Upper lobe of right lung (tissue), 1 donor: ENCODE measurements around the gene KRTAP9-8. TPM values are rescaled to one million over a fixed set of nuclear protein-coding genes. Genes with fewer than 3 reads are reported as not detected.
"Not testable (repeated sequence)": the region's sequence is repeated elsewhere in the genome, so short reads cannot be mapped to it uniquely, and the experiment has no call there.

Experiments
- ATAC-seq: fragments of 200-7000 bp; cut with Tn5 transposase; one replicate; pipeline ENCODE4 v1.9.1; 2020; ENCODE audit warnings: mild to moderate bottlenecking, moderate library complexity
- DNase-seq: peaks from one replicate; pipeline ENCODE4 v3.0.0-alpha.2; 2020
- H3K27ac ChIP-seq: fragments of 200-600 bp; one replicate; pipeline ENCODE4 v1.8.0; 2022
- H3K27me3 ChIP-seq: fragments of 200-600 bp; one replicate; pipeline ENCODE4 v1.8.0; 2022; ENCODE audit warnings: mild to moderate bottlenecking
- H3K36me3 ChIP-seq: fragments of 200-600 bp; one replicate; pipeline ENCODE4 v1.8.0; 2022
- H3K4me1 ChIP-seq: fragments of 200-600 bp; one replicate; pipeline ENCODE4 v1.8.0; 2022
- H3K4me3 ChIP-seq: fragments of 200-600 bp; one replicate; pipeline ENCODE4 v1.8.0; 2022; ENCODE audit warnings: mild to moderate bottlenecking
- H3K9me3 ChIP-seq: fragments of 200-600 bp; one replicate; pipeline ENCODE4 v1.8.0; 2022
- intact Hi-C: fragments of 100-400 bp; cut with DNase I; formaldehyde crosslinking; loops from one replicate; pipeline ENCODE4 v1.11.0; 2022
- total RNA-seq: library from RNA; stranded (reverse); fragmentation: NEBNext Ultra II Directional; extraction: Animal tissue kit (Norgen Biotek cat#: 25700); gene quantifications from one replicate; pipeline ENCODE4 v1.2.1, GENCODE V29; 2021
- TF ChIP-seq, protein P1 (sequence below): fragments of 200-600 bp; IDR thresholded peaks from one replicate; pipeline ENCODE4 v1.8.0; 2022; ENCODE audit warnings: antibody characterized with exemption
- donor health status: DM: no; HTN: yes; CAD: no; lungs with severe emphysema.

The KRTAP9-8 gene
- total RNA-seq, 1 donor from 2014 or later: not detected

DNA sequence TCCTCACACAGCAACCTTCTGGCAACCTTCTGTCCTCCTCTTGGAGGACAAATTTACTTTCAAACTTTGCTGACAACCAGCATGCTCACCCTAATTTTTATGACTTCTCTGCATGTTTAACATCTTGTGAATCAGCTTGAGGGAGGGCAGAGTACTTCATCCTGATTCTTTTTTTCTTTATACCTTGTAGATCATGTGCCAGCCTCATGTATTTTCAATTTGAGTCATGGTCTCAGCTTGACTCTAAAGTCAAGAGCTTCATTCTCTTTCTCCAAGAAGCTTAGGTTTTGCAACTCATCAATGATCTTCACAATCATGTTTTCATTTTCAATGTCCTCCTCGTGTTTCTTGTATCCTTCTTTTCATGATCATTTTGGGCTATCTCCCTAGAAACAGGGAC, 34.1 kb downstream of the KRTAP9-8 start:
- H3K36me3 ChIP-seq: no peaks in the 10 kb centered on the region
- H3K4me1 ChIP-seq: no peaks in the 10 kb centered on the region
- TF ChIP-seq, protein P1, sequence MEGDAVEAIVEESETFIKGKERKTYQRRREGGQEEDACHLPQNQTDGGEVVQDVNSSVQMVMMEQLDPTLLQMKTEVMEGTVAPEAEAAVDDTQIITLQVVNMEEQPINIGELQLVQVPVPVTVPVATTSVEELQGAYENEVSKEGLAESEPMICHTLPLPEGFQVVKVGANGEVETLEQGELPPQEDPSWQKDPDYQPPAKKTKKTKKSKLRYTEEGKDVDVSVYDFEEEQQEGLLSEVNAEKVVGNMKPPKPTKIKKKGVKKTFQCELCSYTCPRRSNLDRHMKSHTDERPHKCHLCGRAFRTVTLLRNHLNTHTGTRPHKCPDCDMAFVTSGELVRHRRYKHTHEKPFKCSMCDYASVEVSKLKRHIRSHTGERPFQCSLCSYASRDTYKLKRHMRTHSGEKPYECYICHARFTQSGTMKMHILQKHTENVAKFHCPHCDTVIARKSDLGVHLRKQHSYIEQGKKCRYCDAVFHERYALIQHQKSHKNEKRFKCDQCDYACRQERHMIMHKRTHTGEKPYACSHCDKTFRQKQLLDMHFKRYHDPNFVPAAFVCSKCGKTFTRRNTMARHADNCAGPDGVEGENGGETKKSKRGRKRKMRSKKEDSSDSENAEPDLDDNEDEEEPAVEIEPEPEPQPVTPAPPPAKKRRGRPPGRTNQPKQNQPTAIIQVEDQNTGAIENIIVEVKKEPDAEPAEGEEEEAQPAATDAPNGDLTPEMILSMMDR: no peak
- H3K4me3 ChIP-seq: no peak overlapping the region
- ATAC-seq: no peak
- H3K27me3 ChIP-seq: no peaks in the 10 kb centered on the region
- no peak for DNase-seq
- H3K9me3 ChIP-seq: no peaks in the 10 kb centered on the region
- no peak overlapping the region for H3K27ac ChIP-seq
- intact Hi-C loops: no loop called here

DNA sequence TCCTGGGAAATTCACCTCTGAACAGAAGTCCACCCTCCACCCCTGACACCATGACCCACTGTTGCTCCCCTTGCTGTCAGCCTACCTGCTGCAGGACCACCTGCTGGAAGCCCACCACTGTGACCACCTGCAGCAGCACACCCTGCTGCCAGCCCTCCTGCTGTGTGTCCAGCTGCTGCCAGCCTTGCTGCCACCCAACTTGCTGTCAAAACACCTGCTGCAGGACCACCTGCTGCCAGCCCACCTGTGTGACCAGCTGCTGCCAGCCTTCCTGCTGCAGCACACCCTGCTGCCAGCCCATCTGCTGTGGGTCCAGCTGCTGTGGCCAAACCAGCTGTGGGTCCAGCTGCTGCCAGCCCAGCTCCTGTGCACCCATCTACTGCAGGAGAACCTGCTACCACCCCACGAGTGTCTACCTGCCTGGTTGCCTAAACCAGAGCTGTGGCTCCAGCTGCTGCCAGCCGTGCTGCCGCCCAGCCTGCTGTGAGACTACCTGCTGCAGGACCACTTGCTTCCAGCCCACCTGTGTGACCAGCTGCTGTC, 37.9 kb downstream of the KRTAP9-8 start, which contains the start of gene KRTAP9-7:
KRTAP9-7 (plus strand) TSS at position 51 of the 543 bp plus-strand sequence; CDS start at position 51, 0 bp downstream.
- H3K27me3 ChIP-seq, DNase-seq, H3K9me3 ChIP-seq, ATAC-seq, H3K4me1 ChIP-seq, intact Hi-C loops, H3K27ac ChIP-seq, H3K4me3 ChIP-seq, H3K36me3 ChIP-seq: not testable (repeated sequence)

DNA sequence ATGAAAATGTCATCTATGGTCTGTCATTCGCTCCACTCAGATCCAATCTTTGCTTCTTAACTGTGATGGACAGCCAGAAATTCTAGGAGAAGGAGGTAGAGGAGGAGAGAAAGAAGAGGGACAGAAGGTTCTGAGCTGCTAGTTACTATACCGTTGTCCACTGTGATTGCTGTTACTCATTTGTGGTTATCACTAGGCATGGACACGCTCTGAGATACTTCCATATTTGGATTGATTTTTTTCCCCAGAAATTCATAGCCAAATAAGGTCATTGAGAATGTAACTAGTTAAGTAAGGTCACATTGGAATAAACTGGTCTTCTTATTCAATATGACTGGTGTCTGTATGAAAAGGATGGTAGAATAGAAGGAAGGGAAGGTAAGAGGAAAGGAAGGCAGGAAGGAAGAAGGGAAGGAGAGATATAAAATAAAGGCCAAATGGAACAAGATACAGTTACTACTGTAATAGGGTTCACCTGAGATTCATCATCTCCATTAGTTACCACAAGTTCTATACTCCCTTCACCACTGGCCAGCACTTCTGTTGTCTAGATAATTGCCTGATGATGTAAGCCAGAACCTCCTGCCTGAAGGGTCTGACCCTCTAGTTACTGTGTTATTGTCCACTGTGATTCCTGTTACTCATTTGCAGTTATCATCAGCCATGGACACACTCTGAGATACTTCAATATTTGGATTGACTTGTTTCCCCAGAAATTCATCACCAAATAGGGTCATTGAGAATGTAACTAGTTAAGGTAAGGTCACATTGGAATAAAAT, 40.6 kb downstream of the KRTAP9-8 start:
- intact Hi-C loops: no loop called here
- TF ChIP-seq, protein P1: no peak

DNA sequence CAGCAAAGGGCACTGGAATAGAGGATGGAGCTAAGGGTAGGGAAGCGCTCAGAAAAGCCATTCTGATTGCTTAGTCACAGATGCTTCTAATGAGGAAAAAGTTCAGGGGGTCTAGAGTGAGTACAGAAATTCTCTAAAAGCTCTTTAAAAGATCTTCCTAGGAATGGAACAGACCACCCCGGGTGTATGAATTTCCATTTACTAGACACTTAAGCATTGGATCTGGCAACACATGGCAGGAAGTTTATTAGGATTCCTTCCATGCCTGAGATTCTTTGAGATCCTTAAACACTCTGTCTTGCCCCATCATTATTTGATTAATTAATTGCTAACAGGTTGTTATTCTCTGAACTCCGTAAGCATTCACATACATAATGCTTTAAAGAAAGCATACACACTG, 46.2 kb downstream of the KRTAP9-8 start:
- Histone ChIP-seq H3K27me3 (no peaks in the 10 kb centered on the region), H3K36me3 (no peaks in the 10 kb centered on the region), H3K9me3 (no peaks in the 10 kb centered on the region), H3K27ac (no peak overlapping the region), H3K4me3 (no peak overlapping the region), H3K4me1 (no peaks in the 10 kb centered on the region)
- intact Hi-C loops: no loop called here
- ATAC-seq: no peak
- DNase-seq: no peak
- TF ChIP-seq, protein P1: no peak

More for the DNA sequence above, 40.6 kb downstream of the KRTAP9-8 start:
- DNase-seq (no peak), ATAC-seq (no peak)
- Histone ChIP-seq H3K4me3 (no peak overlapping the region), H3K27ac (no peak overlapping the region), H3K27me3 (peaks cover 8% of the 10 kb centered on the region), H3K9me3 (no peaks in the 10 kb centered on the region), H3K36me3 (no peaks in the 10 kb centered on the region), H3K4me1 (no peaks in the 10 kb centered on the region)

DNA sequence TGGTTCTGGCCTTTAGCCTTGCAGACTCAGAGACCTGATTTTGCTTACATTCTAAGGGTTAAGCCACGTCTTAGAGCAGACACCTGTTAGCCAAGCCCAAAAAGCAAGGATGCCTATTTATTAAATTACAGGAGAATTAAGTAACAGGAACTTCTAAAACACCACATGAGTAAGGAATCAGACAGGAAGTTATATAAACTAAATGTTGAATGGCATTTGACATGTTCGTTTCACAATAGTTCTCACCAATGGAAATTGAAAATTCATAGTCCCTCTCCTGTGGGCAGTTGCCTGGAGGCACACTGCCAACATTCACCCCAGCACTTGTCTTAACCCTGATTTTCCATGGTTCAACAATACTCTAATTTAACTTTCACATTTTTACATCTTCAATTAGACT, 46.7 kb downstream of the KRTAP9-8 start:
- Histone ChIP-seq H3K27ac (no peak overlapping the region), H3K4me1 (no peaks in the 10 kb centered on the region), H3K27me3 (no peaks in the 10 kb centered on the region), H3K4me3 (no peak overlapping the region), H3K9me3 (no peaks in the 10 kb centered on the region), H3K36me3 (no peaks in the 10 kb centered on the region)
- no peak for ATAC-seq
- intact Hi-C loops: no loop called here
- TF ChIP-seq, protein P1: no peak
- DNase-seq: no peak

DNA sequence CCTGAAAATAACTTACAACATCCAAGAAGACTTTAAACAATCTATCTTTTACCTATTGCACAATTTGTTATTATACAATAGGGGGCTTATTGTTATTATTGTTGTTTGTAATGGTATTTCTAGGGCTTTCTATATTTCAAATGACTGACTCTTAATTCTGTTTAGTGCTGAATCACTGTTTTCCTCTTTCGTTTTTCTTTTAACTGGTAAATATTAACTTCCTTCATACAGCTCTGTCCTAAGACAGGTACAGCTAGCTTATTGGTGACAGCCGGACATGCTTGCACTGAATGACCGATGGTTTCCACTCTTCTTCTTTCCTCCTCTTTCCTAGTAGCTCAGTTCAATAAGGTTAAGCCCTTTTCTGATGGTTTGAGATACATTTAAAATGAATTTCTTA, 49.3 kb downstream of the KRTAP9-8 start:
- Histone ChIP-seq H3K36me3 (no peaks in the 10 kb centered on the region), H3K9me3 (no peaks in the 10 kb centered on the region), H3K4me3 (no peak overlapping the region), H3K27ac (no peak overlapping the region), H3K27me3 (no peaks in the 10 kb centered on the region), H3K4me1 (no peaks in the 10 kb centered on the region)
- intact Hi-C loops: no loop called here
- TF ChIP-seq, protein P1: no peak
- no peak for DNase-seq
- ATAC-seq: no peak
